NB4 (cell line): ENCODE results near the gene TNFRSF1B.
A peak's percentile ranks its signal among the peaks of the same experiment; 100 is the strongest.

Source experiments
- DNase-seq: peaks from one replicate; pipeline ENCODE4 v3.0.0; 2010; ENCODE audit warnings: low read depth
- H3K4me3 ChIP-seq: one replicate; pipeline ENCODE4 v1.5.1; 2011; ENCODE audit warnings: mild to moderate bottlenecking, low read depth, low read length, moderate library complexity
- MYC ChIP-seq: IDR thresholded peaks from 2 replicates; pipeline ENCODE4 v1.6.1; 2011; ENCODE audit warnings: low read depth, low read length
- POLR2A ChIP-seq: IDR thresholded peaks from 2 replicates; pipeline ENCODE4 v1.6.1; 2011; ENCODE audit warnings: mild to moderate bottlenecking; ENCODE audit not compliant: insufficient read length; ENCODE audit errors: extremely low read depth
- TF ChIP-seq, protein P1 (sequence below): IDR thresholded peaks from 2 replicates; pipeline ENCODE4 v1.6.1; 2011; ENCODE audit warnings: low read depth, low read length
- TF ChIP-seq, protein P2 (sequence below): IDR thresholded peaks from one replicate; pipeline ENCODE4 v1.5.1; 2012; ENCODE audit warnings: low read depth, low read length

Gene TNFRSF1B

DNA sequence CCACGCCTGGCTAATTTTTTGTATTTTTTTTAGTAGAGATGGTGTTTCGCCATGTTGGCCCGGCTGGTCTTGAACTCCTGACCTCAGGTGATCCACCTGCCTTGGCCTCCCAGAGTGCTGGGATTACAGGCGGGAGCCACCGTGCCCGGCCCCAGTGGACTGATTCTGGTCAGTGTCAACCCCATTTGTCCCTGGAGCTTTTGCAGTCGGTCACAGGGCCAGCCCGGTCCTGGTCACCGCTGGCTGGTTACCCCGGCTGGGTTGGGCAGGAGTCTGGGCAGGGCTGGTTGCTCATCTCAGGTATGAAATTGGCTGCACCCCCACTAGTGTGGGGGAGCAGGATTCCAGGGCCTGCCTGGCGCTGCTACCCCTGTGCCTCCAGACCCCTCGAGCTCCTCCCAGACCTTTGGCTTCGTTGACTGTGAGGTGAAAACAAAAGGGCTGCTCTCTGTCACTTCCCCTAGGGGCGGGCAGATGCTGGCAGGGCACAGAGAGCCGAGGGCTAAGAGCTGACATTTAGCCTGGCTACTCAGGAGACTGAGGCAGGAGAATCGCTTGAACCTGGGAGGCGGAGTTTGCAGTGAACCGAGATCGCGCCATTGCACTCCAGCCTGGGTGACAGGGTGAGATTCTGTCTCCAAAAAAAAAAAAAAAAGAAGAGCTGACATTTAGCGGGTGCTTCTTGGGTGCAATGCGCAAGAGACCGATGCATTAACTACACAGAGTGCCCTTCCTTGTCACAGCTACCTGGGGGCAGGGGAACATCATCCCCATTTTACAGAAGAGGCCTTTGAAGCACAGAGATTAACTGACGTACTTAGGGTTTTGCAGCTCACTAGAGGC lies 10.6 kb downstream of the TNFRSF1B start:
- DNase-seq, result no peak

DNA sequence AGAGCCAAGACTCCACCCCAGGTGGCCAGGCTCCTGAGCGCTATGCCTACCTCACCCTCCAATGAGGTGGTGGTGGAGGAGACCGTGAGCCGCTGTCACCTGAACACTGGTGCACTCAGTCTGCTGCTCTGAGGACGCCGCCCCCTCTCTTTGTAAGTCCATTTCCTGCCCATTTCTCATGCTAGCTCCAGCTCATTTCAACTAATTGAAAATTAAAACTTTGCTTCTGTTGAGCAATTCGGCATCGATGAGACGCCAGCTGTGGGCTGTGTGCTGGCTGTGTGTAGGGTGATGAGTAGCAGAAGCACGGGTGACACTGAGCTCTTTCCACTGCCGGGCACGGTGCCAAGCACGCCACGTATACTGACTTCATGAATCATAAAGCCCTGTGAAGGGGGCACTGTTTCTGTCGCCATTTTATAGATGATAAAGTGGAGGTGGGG lies 11.2 kb downstream of the TNFRSF1B start:
- TF ChIP-seq, protein P1, sequence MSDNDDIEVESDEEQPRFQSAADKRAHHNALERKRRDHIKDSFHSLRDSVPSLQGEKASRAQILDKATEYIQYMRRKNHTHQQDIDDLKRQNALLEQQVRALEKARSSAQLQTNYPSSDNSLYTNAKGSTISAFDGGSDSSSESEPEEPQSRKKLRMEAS, result no peak; the same call in none of the 2 replicates
- TF ChIP-seq POLR2A (no peak), MYC (no peak)
- TF ChIP-seq, protein P2, sequence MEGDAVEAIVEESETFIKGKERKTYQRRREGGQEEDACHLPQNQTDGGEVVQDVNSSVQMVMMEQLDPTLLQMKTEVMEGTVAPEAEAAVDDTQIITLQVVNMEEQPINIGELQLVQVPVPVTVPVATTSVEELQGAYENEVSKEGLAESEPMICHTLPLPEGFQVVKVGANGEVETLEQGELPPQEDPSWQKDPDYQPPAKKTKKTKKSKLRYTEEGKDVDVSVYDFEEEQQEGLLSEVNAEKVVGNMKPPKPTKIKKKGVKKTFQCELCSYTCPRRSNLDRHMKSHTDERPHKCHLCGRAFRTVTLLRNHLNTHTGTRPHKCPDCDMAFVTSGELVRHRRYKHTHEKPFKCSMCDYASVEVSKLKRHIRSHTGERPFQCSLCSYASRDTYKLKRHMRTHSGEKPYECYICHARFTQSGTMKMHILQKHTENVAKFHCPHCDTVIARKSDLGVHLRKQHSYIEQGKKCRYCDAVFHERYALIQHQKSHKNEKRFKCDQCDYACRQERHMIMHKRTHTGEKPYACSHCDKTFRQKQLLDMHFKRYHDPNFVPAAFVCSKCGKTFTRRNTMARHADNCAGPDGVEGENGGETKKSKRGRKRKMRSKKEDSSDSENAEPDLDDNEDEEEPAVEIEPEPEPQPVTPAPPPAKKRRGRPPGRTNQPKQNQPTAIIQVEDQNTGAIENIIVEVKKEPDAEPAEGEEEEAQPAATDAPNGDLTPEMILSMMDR, result no peak
- H3K4me3 ChIP-seq, result no peak overlapping the region
- DNase-seq, result peak; percentile 80

More for the DNA sequence above, 10.6 kb downstream of the TNFRSF1B start:
- H3K4me3 ChIP-seq, result no peak overlapping the region
- TF ChIP-seq MYC (no peak), POLR2A (no peak)
- TF ChIP-seq, protein P2, result no peak
- TF ChIP-seq, protein P1, result no peak

DNA sequence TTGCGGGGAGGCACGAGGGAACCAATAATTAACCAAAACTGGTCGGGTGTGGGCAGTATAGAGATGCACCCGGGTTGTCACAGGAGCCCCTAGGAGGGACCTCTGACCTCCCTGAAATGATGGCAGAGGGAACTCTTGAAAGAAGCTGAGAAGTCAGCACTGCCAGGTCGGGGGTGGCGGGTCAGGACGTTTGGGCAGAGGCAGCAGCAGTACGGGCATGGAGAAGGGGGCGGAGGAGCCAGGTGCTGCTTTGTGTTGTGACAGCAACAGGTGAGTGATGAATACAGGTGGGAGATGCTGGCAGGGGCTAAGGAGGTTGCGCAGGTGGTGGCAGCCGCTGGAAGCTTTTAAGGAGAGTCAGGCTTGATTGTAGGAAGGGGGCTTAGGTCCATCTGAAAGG lies 11.7 kb downstream of the TNFRSF1B start:
- no peak overlapping the region for H3K4me3 ChIP-seq
- no peak for DNase-seq
- TF ChIP-seq, protein P1, result no peak
- TF ChIP-seq POLR2A, result no peak
- TF ChIP-seq, protein P2, result no peak
- TF ChIP-seq MYC, result no peak

DNA sequence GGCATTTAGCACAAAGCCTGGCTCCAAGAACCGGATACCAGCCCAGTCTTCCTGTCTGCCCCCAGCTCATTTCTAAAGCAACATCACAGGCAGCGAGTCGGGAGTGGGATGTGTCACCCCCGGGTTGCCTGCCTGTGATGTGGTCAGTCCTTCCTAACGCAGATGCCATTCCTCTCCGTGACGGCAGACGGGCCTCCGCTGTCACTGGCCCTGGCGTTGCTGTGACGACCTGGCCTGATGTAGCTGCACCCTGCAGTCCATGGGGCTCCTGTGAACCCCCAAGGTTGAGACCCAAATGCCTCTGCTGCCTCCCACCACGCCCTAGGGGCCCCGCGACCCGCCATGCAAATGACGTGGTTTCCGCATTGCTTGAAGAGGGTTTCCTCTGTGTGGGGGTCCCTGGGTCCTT lies 12.3 kb downstream of the TNFRSF1B start:
- no peak overlapping the region for H3K4me3 ChIP-seq
- DNase-seq, result no peak
- TF ChIP-seq, protein P2, result no peak
- TF ChIP-seq, protein P1, result no peak
- TF ChIP-seq MYC (no peak), POLR2A (no peak)

DNA sequence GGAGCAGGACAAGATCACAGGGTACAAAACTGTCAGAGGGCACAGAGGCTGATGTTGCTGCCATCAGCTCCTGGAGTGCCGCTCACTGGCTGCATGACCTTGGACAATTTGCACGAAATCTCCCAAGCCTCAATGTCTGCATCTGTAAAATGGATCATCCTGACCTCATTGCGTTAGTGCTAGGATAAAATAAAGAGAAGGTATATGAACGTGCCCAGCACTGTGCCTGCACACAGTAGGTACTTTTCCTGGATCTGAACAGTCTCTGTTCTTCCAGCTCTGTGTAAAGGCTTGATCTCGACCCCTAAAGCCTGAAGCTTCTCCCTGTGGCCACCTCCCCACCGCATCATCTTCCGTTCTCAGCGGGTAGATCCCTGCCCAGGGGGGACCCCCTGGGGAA lies 12.9 kb downstream of the TNFRSF1B start:
- TF ChIP-seq POLR2A, result no peak
- TF ChIP-seq, protein P2, result no peak
- no peak for TF ChIP-seq MYC
- TF ChIP-seq, protein P1, result no peak
- no peak overlapping the region for H3K4me3 ChIP-seq
- no peak for DNase-seq
